Stimulated activated CD4-positive, alpha-beta T cell treated with anti-CD3 and anti-CD28 coated beads, Interleukin-15, amount 100 ng/mL, for 24 hours (primary cell): ENCODE results near the gene HERC2.
"Not testable (repeated sequence)": the region's sequence is repeated elsewhere in the genome, so short reads cannot be mapped to it uniquely, and the experiment has no call there.

ENCODE experiments used
- DNase-seq: peaks from one replicate; pipeline ENCODE4 v3.0.0-alpha.2; 2020

The HERC2 gene

DNA sequence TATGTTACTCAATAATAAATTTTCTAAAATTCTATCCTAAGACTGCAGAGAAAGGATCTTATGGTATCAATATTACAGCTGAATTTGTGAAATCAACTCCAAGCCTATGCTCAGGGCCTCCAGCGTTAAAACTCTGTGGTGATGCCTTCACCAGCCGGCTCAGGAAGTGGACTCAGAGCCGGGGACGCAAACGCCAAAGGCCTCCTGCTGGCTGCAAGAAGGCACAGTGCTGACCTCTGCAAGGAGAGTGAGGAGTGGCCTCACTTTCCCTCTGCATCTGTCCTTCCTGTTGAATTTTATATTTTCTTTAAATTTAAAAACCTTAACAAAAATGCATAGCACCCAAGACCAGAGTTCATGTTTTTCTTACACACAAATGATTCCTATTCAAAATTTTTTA lies 48.5 kb downstream of the HERC2 start:
- no peak for DNase-seq

DNA sequence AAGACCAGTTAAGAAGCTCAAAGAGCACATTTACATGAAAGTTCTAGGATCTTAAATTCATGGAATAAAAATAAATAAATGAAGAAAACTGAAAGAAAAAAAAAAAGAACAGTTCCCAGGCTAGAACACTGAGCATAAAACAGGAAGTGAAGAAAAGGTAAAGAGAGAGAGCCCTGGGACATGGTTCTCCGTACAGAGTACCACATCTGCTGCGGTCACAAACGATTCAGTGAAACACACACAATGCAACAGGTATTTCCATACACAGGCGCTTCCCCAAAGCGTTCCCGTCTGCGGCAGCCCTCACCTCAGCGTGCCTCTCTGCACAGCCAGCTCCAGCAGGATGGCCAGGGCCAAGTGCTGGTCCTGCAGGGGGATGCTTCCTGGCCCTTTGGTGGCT lies 49.4 kb downstream of the HERC2 start:
- DNase-seq: no peak

DNA sequence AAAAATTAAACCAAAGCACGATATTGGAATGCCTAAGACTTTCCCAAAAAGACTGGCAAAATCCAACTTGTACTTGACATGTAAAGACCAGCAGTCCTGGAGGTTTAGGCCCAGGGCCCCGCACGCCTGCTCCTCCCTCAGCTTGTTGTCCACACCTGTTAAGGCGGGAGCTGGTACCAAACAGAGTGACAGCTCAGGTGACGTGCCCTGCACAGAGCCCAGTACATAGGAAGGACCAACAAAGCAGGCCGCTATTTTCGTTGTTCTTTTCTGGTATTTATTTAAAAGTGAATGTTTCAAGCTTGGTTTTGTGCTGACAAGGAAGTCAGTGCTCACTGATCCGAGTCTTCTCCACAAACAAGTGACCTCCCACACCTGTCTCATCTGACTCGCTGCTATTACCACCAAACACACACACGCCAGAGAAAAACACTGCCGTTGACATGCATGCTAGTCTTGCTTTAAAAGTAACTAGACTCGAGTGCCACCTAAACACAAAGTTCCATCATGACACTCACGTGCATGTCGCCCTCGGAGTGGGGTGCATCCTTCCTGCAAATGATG lies 50.2 kb downstream of the HERC2 start:
- DNase-seq: no peak

DNA sequence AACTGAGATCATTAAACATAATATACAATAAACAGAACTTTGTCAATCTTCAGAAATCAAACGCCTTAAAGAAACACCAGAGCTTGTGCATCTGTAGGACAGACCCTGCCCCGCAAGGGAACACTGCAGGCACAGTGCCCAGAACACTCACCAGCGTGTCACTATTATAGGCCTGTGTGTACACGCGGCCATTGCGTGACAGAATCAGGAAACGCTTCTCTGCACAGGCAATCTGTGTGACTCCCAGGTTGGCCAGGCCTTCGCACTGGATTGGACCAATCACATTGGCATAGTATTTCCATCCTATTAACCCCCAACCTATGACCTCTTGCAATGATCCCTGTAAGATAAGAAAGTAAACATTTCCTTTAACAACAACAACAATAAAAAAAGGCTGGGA lies 52.9 kb downstream of the HERC2 start:
- no peak for DNase-seq

GRCh38 chr15:28267727-28268126 lies 54.3 kb downstream of the HERC2 start:
- DNase-seq: no peak

DNA sequence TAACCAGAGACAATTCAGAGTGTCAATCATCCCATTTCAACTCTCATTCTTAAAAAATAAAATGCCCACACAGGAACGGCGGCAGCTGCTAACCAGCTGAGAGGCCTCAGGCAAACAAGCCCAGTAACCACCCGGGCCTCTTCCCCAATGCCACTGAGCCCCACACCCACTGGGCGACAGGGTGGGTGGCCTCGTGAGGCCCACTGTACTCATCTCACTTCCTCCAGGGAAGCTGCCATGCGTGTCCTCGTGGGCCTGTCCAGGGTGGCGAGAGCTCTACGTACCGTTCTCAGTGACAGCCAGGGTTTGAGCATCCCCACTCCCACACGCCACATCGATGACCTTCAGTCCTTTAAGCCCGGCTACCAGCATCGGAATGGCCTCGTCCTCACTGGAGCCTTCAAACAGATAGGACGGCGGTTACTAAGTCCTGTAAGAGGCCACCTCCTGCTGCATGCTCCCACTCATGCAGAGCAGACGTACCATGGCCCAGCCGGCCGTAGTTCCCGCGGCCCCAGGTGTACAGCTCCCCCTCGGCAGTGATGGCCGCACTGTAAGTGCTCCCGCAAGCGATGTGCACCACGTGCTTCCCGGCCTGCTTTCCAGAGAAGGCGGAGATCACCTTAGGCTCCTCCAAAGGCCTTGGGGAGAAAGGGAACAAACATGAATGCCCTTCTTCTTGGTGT lies 56.5 kb downstream of the HERC2 start:
- DNase-seq: no peak

DNA sequence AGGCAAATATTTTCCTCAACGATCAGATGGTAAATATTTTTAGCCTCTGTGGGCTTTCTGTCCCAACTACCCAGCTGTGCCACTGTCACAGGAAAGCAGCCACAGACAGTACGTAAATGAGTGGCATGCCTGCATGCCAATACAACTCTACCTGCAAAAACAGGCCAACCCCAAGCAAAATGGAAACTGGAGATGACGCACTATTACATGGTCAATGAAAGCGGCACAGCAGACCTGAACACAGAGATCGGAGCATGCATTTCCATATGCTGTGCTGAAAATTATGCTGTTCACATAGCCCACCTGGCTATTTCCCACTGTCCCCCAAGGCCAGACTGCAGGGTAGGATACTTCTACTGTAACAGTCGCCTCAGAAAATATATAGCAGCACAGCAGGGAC lies 57.8 kb downstream of the HERC2 start:
- no peak for DNase-seq

DNA sequence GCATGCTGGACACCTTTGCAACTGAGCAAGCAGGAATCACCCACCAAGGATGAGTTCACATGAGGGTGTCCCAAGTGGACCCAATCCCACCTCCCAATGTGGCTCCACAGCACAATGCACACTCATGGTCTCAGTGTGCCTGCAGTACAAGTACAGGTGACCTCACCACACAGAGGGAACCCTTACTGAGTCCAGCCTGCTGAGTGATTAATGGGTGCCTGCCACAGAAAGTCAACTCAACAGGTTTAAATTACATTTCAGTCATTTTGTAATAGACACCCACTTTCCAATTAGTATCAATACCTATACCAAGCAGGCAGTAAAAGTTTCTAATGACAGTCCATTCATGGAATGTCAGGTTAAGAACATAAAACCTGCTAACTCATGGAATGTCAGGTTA lies 59.5 kb downstream of the HERC2 start:
- no peak for DNase-seq

DNA sequence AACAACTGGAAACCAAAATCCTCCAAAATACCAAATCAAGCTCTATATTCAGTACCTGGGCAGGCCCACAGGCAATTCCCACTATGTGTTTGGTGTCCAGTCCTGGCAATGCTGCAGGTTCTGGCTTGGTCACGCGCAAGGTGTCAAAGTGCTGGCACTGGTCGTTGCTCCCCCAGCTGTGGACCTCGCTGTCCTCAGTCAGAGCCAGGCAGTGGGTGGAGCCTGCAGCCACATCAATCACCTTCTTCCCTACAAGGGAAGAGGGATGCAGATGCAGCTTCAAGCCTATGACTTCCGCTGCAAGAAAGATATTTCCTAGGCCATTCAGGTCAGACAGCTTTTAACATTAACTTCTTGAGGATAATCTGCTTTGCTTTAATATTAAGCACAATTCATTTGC lies 61.3 kb downstream of the HERC2 start:
- no peak for DNase-seq

GRCh38 chr15:28260317-28260716 lies 61.7 kb downstream of the HERC2 start:
- DNase-seq: no peak

- DNase-seq: no peak
Measured at GRCh38 chr15:28255965-28256364, 66.0 kb downstream of the HERC2 start.

- no peak for DNase-seq
Measured at GRCh38 chr15:28252831-28253230, 69.1 kb downstream of the HERC2 start.

DNA sequence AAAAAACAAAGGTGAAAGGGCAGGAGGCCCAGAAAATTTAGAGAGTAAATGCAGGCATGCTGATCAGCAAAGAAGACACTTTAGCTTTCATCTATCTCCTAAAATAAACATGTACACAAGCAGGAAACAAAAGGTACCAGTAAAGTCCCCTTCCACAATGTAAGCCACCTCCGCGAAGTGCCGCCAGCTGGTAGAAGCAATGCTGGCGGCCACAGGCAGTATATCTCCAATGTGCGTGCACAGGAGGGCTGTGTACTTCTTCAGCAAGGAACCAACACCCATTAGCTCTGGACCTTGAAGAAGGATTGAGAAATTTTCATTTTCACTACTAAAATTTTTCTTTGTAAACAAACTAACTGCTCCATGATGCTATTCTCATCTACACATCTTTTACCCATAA lies 75.4 kb downstream of the HERC2 start:
- DNase-seq: no peak

GRCh38 chr15:28243901-28244300 lies 78.1 kb downstream of the HERC2 start:
- DNase-seq: no peak

DNA sequence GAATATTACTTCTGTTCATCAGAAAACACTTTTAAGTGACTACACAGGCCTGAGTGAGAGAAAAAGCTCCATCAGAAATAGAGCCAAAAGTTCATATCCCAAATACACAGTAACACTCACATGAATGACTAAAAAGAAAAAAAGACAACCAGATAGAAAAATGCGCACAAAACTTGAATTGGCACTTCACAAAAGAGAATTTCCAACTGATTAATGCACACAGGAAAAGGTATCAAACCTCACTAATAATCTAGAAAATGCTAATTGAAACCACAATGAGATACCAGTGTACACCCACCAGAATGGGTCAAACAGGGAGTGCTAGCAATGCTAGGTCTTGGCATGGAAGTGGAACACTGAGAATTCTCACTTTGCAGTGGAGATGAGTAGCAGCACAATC lies 78.6 kb downstream of the HERC2 start:
- DNase-seq: no peak

- DNase-seq: not testable (repeated sequence)
Measured at GRCh38 chr15:28238296-28238695, 83.7 kb downstream of the HERC2 start.

DNA sequence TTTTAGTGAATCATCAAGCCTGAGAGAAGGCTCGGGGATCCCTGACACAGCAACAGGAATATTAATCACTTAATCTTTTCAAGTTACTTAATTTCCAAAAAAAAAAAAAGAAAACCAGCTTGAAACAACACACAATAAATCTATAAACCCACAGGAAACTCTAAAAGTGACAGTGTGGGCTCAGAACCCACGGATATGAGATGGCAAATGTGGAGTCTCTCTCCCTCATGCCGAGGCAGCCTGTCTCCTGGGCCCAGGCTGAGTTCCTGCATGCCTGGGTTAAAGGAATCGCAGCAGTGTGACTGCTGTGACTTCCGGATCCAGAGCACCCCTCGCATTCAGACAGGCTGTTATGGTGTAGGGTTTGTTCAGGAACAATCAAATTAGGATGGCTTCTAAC lies 90.2 kb downstream of the HERC2 start:
- DNase-seq: not testable (repeated sequence)

DNA sequence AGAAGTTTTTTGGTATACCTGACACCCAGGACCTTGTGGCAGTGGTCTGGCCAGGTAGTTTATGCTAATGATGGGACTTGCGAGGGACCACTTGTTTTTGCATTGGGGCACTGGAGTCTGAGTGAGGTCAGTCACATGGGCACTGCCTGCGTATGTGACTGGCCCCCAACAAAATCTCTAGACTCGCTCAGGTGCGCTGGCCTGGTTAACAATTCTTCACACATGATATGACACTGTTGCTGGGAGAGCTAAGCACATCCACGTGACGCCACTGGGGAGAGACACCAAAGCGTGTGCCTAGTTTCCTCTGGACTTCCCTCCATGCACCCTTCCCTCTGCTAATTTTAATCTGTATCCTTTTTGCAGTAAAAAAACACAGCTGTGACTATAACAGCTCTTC lies 90.6 kb downstream of the HERC2 start:
- DNase-seq: not testable (repeated sequence)

- not testable (repeated sequence) for DNase-seq
Measured at GRCh38 chr15:28228990-28229640, 92.9 kb downstream of the HERC2 start.

DNA sequence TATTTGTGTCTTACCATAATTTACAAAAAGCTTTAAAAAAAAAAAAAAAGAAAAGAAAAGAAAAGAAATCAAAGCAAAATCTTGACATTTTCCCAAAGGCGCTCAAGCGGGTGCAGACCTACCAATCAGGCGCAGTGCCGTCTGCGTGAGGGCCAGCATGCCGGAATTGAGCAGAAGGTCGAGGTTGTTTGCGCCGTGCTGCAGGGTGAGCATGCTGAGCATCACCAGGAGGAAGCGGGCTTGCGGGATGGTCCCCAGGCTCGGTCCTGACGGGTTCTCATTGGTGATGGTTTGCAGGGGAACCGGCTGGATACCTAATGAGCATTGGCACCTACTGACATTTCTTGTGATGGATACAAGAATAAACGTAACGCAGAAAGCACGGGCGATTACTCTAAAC lies 93.9 kb downstream of the HERC2 start:
- no peak for DNase-seq

GRCh38 chr15:28227303-28227702 lies 94.7 kb downstream of the HERC2 start:
- not testable (repeated sequence) for DNase-seq

- DNase-seq: not testable (repeated sequence)
Measured at GRCh38 chr15:28222612-28223011, 99.4 kb downstream of the HERC2 start.

- DNase-seq: not testable (repeated sequence)
Measured at GRCh38 chr15:28221696-28222095, 100.3 kb downstream of the HERC2 start.

- DNase-seq: no peak
Measured at GRCh38 chr15:28219116-28219515, 102.9 kb downstream of the HERC2 start.
